ENCODE results near the gene NPHS1.
"Not testable (repeated sequence)": the region's sequence is repeated elsewhere in the genome, so short reads cannot be mapped to it uniquely, and the experiment has no call there.

NPHS1 gene

GRCh38 chr19:35852029-35852780 lies at the start of gene NPHS1:
NPHS1 (minus strand) TSS chr19:35852504; CDS start chr19:35851837, 667 bp downstream.
- DNase-seq (ENCODE audit: low read depth in 1 of 2, low spot score in 1 of 2), result no peak

- no peak for DNase-seq (ENCODE audit: low read depth in 1 of 2, low spot score in 1 of 2)
Observed at GRCh38 chr19:35901055-35901644, 48.8 kb upstream of the NPHS1 start.

GRCh38 chr19:35899547-35900214 lies 47.4 kb upstream of the NPHS1 start:
- peak; percentile 75 to 78 for DNase-seq (ENCODE audit: low read depth in 1 of 2, low spot score in 1 of 2)

GRCh38 chr19:35898499-35898809 lies 46.1 kb upstream of the NPHS1 start:
- no peak for DNase-seq (ENCODE audit: low read depth in 1 of 2, low spot score in 1 of 2)

- no peak for DNase-seq (ENCODE audit: low read depth in 1 of 2, low spot score in 1 of 2)
Observed at GRCh38 chr19:35897706-35898451, 45.6 kb upstream of the NPHS1 start.

- no peak for DNase-seq (ENCODE audit: low read depth in 1 of 2, low spot score in 1 of 2)
Observed at GRCh38 chr19:35896643-35897040, 44.3 kb upstream of the NPHS1 start.

GRCh38 chr19:35895911-35896642 lies 43.8 kb upstream of the NPHS1 start:
- DNase-seq (ENCODE audit: low read depth in 1 of 2, low spot score in 1 of 2), result no peak

GRCh38 chr19:35894342-35894741 lies 42.0 kb upstream of the NPHS1 start:
- DNase-seq (ENCODE audit: low read depth in 1 of 2, low spot score in 1 of 2), result no peak

- DNase-seq (ENCODE audit: low read depth in 1 of 2, low spot score in 1 of 2), result not testable (repeated sequence)
Observed at GRCh38 chr19:35891819-35892218, 39.5 kb upstream of the NPHS1 start.

- DNase-seq (ENCODE audit: low read depth in 1 of 2, low spot score in 1 of 2), result peak in 1 of 2 donors; percentile 21
Observed at GRCh38 chr19:35890113-35890650, 37.9 kb upstream of the NPHS1 start.

- peak in 1 of 2 donors; percentile 15 for DNase-seq (ENCODE audit: low read depth in 1 of 2, low spot score in 1 of 2)
Observed at GRCh38 chr19:35889370-35890112, 37.2 kb upstream of the NPHS1 start.

GRCh38 chr19:35888398-35888797 lies 36.1 kb upstream of the NPHS1 start:
- DNase-seq (ENCODE audit: low read depth in 1 of 2, low spot score in 1 of 2), result no peak

- DNase-seq (ENCODE audit: low read depth in 1 of 2, low spot score in 1 of 2), result no peak
Observed at GRCh38 chr19:35887197-35887596, 34.9 kb upstream of the NPHS1 start.

GRCh38 chr19:35885904-35886303 lies 33.6 kb upstream of the NPHS1 start:
- DNase-seq (ENCODE audit: low read depth in 1 of 2, low spot score in 1 of 2), result no peak

- peak in 1 of 2 donors; percentile 15 for DNase-seq (ENCODE audit: low read depth in 1 of 2, low spot score in 1 of 2)
Observed at GRCh38 chr19:35885225-35885738, 33.0 kb upstream of the NPHS1 start.

- DNase-seq (ENCODE audit: low read depth in 1 of 2, low spot score in 1 of 2), result no peak
Observed at GRCh38 chr19:35883882-35884281, 31.6 kb upstream of the NPHS1 start.

GRCh38 chr19:35882114-35882832 lies 30.0 kb upstream of the NPHS1 start:
- no peak for DNase-seq (ENCODE audit: low read depth in 1 of 2, low spot score in 1 of 2)

GRCh38 chr19:35879770-35880317 lies 27.5 kb upstream of the NPHS1 start:
- peak; percentile 38 to 62 for DNase-seq (ENCODE audit: low read depth in 1 of 2, low spot score in 1 of 2)

- no peak for DNase-seq (ENCODE audit: low read depth in 1 of 2, low spot score in 1 of 2)
Observed at GRCh38 chr19:35879068-35879467, 26.8 kb upstream of the NPHS1 start.
